Measurements from ENCODE around the gene C1orf50. TPM values are rescaled to one million over a fixed set of nuclear protein-coding genes. Genes with fewer than 3 reads are reported as not detected.

Gene C1orf50
- total RNA-seq, 1 donor from 2014 or later: 13.6 TPM

DNA sequence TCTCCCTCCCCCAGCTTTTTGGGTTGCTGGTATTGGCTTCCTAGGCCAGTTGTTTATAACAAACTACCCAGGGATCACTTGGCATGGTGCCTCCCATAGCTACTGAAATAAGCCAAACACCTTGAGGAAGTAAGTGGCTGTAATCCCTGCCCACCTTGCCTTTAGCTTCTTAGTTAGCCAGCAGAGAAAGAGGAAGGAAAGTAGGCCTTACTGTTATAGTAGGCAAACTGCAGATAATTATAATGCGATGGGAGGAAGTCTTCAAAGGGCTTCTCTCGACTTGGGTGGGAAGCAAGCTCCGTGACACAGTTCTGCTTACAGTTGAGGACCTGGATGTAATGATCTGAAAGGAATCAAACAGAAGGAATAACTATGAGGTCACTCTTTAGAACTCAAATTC lies 8.4 kb upstream of the C1orf50 start:
- H3K36me3 Mint-ChIP-seq (ENCODE audit: low read depth): peaks cover 22% of the 10 kb centered on the region
- H3K9me3 Mint-ChIP-seq: no peaks in the 10 kb centered on the region
- no peak overlapping the region for H3K27ac Mint-ChIP-seq (ENCODE audit: unreplicated experiment)

DNA sequence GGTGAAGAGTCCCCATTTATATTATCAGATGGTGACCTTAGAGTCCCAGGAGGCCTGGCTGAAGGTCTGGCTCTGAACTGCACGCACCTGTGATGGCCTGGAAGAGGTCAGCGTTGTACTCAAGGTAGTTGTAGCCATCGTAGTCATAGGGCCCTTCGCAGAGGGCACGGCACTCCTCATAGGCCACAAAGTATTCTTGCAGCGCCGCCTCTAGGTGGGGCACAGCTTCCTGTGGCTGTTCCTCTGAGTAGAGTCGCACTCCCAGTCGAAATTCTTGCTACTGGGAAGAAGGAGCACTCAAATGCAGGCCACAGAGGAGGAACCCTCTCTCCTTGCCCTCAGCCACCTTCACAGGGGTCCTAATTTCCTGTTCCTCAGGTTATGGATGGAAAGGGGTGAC lies 7.9 kb upstream of the C1orf50 start:
- Mint-ChIP-seq H3K36me3 (ENCODE audit: low read depth) (peaks cover 18% of the 10 kb centered on the region), H3K27ac (ENCODE audit: unreplicated experiment) (no peak overlapping the region), H3K27me3 (ENCODE audit: low read depth) (no peaks in the 10 kb centered on the region), H3K4me1 (peaks cover 8% of the 10 kb centered on the region), H3K4me3 (no peak overlapping the region), H3K9me3 (no peaks in the 10 kb centered on the region)
- no peak for DNase-seq (ENCODE audit: low read depth, low spot score)
- TF ChIP-seq, protein P1, sequence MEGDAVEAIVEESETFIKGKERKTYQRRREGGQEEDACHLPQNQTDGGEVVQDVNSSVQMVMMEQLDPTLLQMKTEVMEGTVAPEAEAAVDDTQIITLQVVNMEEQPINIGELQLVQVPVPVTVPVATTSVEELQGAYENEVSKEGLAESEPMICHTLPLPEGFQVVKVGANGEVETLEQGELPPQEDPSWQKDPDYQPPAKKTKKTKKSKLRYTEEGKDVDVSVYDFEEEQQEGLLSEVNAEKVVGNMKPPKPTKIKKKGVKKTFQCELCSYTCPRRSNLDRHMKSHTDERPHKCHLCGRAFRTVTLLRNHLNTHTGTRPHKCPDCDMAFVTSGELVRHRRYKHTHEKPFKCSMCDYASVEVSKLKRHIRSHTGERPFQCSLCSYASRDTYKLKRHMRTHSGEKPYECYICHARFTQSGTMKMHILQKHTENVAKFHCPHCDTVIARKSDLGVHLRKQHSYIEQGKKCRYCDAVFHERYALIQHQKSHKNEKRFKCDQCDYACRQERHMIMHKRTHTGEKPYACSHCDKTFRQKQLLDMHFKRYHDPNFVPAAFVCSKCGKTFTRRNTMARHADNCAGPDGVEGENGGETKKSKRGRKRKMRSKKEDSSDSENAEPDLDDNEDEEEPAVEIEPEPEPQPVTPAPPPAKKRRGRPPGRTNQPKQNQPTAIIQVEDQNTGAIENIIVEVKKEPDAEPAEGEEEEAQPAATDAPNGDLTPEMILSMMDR (conservative IDR thresholded peaks at IDR 0.05): no peak

More for the DNA sequence above, 8.4 kb upstream of the C1orf50 start:
- Mint-ChIP-seq H3K27me3 (ENCODE audit: low read depth) (no peaks in the 10 kb centered on the region), H3K4me3 (no peak overlapping the region), H3K4me1 (peaks cover 8% of the 10 kb centered on the region)
- TF ChIP-seq, protein P1 (conservative IDR thresholded peaks at IDR 0.05): no peak
- DNase-seq (ENCODE audit: low read depth, low spot score): no peak

DNA sequence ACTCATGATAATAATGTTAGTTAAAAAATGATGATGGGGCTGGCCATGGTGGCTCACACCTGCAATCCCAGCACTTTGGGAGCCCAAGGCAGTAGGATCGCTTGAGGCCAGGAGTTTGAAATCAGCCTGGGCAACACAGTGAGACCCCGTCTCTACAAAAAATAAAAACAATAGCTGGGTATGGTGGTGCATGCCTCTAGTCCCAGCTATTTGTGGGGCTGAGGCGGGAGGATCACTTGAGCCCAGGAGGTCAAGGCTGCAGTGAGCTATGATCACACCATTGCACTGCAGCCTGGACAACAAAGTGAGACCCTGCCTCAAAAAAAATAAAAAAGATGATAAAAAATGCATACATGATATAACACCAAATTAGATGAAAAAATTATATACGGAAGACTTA lies 5.5 kb upstream of the C1orf50 start:
- H3K36me3 Mint-ChIP-seq (ENCODE audit: low read depth): peaks cover 6% of the 10 kb centered on the region

DNA sequence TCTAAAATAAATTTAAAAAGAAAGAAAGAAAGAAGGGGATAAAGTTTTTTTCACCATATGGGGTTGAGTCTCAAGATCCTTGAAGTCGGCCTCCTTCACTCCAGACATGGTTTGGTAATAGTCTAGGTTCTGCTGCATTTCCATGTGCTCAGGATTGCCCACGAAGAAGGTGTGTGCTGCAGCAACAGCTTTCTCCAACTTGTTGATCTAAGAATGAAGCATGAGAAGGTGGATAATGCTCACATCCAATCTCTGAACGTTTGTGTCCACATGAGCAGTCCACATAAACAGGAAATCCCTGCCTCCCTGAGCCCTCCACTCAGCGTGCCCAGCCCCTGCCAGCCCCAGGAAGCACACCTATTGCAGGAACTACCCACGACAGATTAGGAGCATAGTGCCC lies 4.8 kb upstream of the C1orf50 start:
- Mint-ChIP-seq H3K4me3 (peak overlapping the region; percentile 15), H3K36me3 (ENCODE audit: low read depth) (peaks cover 4% of the 10 kb centered on the region), H3K4me1 (peaks cover 4% of the 10 kb centered on the region), H3K27ac (ENCODE audit: unreplicated experiment) (peak overlapping the region; percentile 83), H3K9me3 (no peaks in the 10 kb centered on the region), H3K27me3 (ENCODE audit: low read depth) (no peaks in the 10 kb centered on the region)
- TF ChIP-seq, protein P1 (conservative IDR thresholded peaks at IDR 0.05): no peak
- no peak for DNase-seq (ENCODE audit: low read depth, low spot score)

More for the DNA sequence above, 5.5 kb upstream of the C1orf50 start:
- Mint-ChIP-seq H3K4me3 (no peak overlapping the region), H3K9me3 (no peaks in the 10 kb centered on the region), H3K4me1 (peaks cover 8% of the 10 kb centered on the region), H3K27ac (ENCODE audit: unreplicated experiment) (no peak overlapping the region), H3K27me3 (ENCODE audit: low read depth) (no peaks in the 10 kb centered on the region)
- DNase-seq (ENCODE audit: low read depth, low spot score): no peak
- TF ChIP-seq, protein P1 (conservative IDR thresholded peaks at IDR 0.05): no peak

DNA sequence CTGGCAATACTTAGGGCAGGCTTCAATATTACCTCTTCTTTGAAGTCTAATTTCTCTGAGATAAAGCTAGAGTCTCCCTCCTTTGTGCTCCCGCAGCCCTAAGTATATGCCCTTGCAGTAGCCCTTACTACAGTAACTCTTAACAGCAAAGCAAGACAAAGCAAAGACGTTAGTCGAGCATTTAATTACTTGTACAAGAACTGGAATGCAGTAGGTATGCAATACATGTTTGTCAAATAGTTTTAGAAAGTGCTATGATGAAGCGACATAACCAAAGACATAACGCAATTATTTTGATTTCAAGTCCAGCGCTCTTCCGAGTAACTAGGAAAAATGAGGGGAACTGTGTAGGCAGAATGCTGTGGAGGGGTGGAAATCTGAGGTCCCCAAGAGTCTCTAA lies 1.8 kb upstream of the C1orf50 start:
- no peak overlapping the region for H3K4me3 Mint-ChIP-seq
- no peaks in the 10 kb centered on the region for H3K9me3 Mint-ChIP-seq
- no peak for DNase-seq (ENCODE audit: low read depth, low spot score)
- H3K36me3 Mint-ChIP-seq (ENCODE audit: low read depth): no peaks in the 10 kb centered on the region
- H3K4me1 Mint-ChIP-seq: peaks cover 22% of the 10 kb centered on the region
- H3K27ac Mint-ChIP-seq (ENCODE audit: unreplicated experiment): no peak overlapping the region
- H3K27me3 Mint-ChIP-seq (ENCODE audit: low read depth): no peaks in the 10 kb centered on the region
- TF ChIP-seq, protein P1 (conservative IDR thresholded peaks at IDR 0.05): no peak
